ENCODE results near the gene EXOC8. TPM values are rescaled to one million over a fixed set of nuclear protein-coding genes. Genes with fewer than 3 reads are reported as not detected.

Gene EXOC8
- total and polyA plus RNA-seq, 2 donors (not counting 1 experiment from before 2014, with no cell fraction given) = 10.0 to 32.6 TPM

GRCh38 chr1:231364192-231364591, 26.5 kb upstream of the EXOC8 start:
- H3K4me1 Mint-ChIP-seq = no peaks in the 10 kb centered on the region
- ChIA-PET POLR2A (no interaction called here), CTCF (interaction anchor here (0.8 kb wide), 1 partner anchor 237 kb away, joined by 4 read pairs; no protein-coding TSS in a partner anchor)
- no peak overlapping the region for H3K4me3 Mint-ChIP-seq
- Histone ChIP-seq H3K9ac (ENCODE audit: low read length) (no peak overlapping the region), H3K4me3 (ENCODE audit: control extremely low read depth in 1 of 5, extremely low read depth in 1 of 5, insufficient read depth in 1 of 5, low read depth in 2 of 5, low read length in 4 of 5) (no peak overlapping the region), H3K79me2 (ENCODE audit: control insufficient read depth, insufficient read depth, low read length) (no peaks in the 10 kb centered on the region), H4K20me1 (ENCODE audit: control insufficient read depth, insufficient read depth, low read length, poor library complexity, severe bottlenecking) (no peaks in the 10 kb centered on the region), H3K9me3 (ENCODE audit: control extremely low read depth in 1 of 3, control insufficient read depth in 2 of 3, insufficient read depth in 1 of 3, low read length in 2 of 3) (no peaks in the 10 kb centered on the region), H3K27me3 (replicated peaks in 1 of 4; ENCODE audit: control extremely low read depth in 1 of 4, control insufficient read depth in 3 of 4, insufficient read depth in 4 of 4, low read length in 3 of 4) (no peaks in the 10 kb centered on the region), H3K36me3 (replicated peaks in 1 of 2; ENCODE audit: control extremely low read depth in 1 of 2, control insufficient read depth in 1 of 2, extremely low read depth in 1 of 2, insufficient read depth in 2 of 2, low read length in 1 of 2) (peaks cover 0 to 17% of the 10 kb centered on the region in 2 experiments), H3K4me1 (ENCODE audit: control insufficient read depth in 2 of 2, insufficient read depth in 2 of 2, low read length in 2 of 2) (no peaks in the 10 kb centered on the region), H3K27ac (ENCODE audit: low read length in 2 of 2) (no peak overlapping the region), H3K4me2 (replicated peaks; ENCODE audit: low read depth, low read length, poor library complexity, severe bottlenecking) (no peak overlapping the region), H2AFZ (ENCODE audit: insufficient read depth, low read depth, low read length, poor library complexity, severe bottlenecking) (no peak overlapping the region)
- WGBS (ENCODE audit: insufficient coverage) = no CpG with 5 or more reads among the region's 5 CpGs
- no peaks in the 10 kb centered on the region for H3K27me3 Mint-ChIP-seq
- no peak for TF ChIP-seq EZH2 (IDR thresholded peaks at IDR 0.05; ENCODE audit: borderline replicate concordance, insufficient read depth, low read depth, low read length, poor library complexity, severe bottlenecking)
- TF ChIP-seq, protein P1, sequence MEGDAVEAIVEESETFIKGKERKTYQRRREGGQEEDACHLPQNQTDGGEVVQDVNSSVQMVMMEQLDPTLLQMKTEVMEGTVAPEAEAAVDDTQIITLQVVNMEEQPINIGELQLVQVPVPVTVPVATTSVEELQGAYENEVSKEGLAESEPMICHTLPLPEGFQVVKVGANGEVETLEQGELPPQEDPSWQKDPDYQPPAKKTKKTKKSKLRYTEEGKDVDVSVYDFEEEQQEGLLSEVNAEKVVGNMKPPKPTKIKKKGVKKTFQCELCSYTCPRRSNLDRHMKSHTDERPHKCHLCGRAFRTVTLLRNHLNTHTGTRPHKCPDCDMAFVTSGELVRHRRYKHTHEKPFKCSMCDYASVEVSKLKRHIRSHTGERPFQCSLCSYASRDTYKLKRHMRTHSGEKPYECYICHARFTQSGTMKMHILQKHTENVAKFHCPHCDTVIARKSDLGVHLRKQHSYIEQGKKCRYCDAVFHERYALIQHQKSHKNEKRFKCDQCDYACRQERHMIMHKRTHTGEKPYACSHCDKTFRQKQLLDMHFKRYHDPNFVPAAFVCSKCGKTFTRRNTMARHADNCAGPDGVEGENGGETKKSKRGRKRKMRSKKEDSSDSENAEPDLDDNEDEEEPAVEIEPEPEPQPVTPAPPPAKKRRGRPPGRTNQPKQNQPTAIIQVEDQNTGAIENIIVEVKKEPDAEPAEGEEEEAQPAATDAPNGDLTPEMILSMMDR (IDR thresholded peaks at IDR 0.05) = no peak
- intact Hi-C loops (cut with micrococcal nuclease) = no loop called here
- ATAC-seq (ENCODE audit: low read depth) (no peak), DNase-seq (no peak)
- no peak overlapping the region for H3K27ac Mint-ChIP-seq
- H3K9me3 Mint-ChIP-seq (ENCODE audit: insufficient read depth) = no peaks in the 10 kb centered on the region

DNA sequence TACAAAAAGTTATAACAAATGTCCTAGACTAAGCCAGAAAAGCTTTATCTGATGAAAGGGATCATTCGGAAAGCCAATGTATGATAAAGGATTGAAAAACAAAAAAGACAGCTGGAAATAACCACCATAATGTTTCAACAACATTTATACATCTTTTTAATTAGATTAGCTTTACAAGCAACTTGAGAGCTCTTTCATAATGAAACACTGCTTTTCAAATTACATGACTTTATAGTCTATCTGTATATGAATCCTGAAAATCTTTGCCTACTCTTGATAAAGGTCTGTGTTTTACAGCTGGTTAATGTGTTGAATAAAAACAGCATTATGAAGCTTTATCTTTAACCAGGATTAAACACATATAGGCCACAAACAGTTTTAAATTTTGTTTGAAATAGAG, 26.0 kb upstream of the EXOC8 start:
- WGBS (ENCODE audit: insufficient coverage) = no CpG with 5 or more reads among the region's 1 CpG
- POLR2A ChIA-PET = no interaction called here
- Mint-ChIP-seq H3K4me1 (no peaks in the 10 kb centered on the region), H3K27me3 (no peaks in the 10 kb centered on the region), H3K9me3 (ENCODE audit: insufficient read depth) (no peaks in the 10 kb centered on the region), H3K4me3 (no peak overlapping the region), H3K27ac (no peak overlapping the region)
- ATAC-seq (ENCODE audit: low read depth) (no peak), DNase-seq (no peak)
- Histone ChIP-seq H3K9ac (ENCODE audit: low read length) (no peak overlapping the region), H3K9me3 (ENCODE audit: control extremely low read depth in 1 of 3, control insufficient read depth in 2 of 3, insufficient read depth in 1 of 3, low read length in 2 of 3) (no peaks in the 10 kb centered on the region), H3K4me3 (ENCODE audit: control extremely low read depth in 1 of 5, extremely low read depth in 1 of 5, insufficient read depth in 1 of 5, low read depth in 2 of 5, low read length in 4 of 5) (no peak overlapping the region), H3K27me3 (replicated peaks in 1 of 4; ENCODE audit: control extremely low read depth in 1 of 4, control insufficient read depth in 3 of 4, insufficient read depth in 4 of 4, low read length in 3 of 4) (no peaks in the 10 kb centered on the region), H2AFZ (ENCODE audit: insufficient read depth, low read depth, low read length, poor library complexity, severe bottlenecking) (no peak overlapping the region), H4K20me1 (ENCODE audit: control insufficient read depth, insufficient read depth, low read length, poor library complexity, severe bottlenecking) (no peaks in the 10 kb centered on the region), H3K4me1 (ENCODE audit: control insufficient read depth in 2 of 2, insufficient read depth in 2 of 2, low read length in 2 of 2) (no peaks in the 10 kb centered on the region), H3K27ac (ENCODE audit: low read length in 2 of 2) (no peak overlapping the region), H3K79me2 (ENCODE audit: control insufficient read depth, insufficient read depth, low read length) (no peaks in the 10 kb centered on the region), H3K4me2 (replicated peaks; ENCODE audit: low read depth, low read length, poor library complexity, severe bottlenecking) (no peak overlapping the region), H3K36me3 (replicated peaks in 1 of 2; ENCODE audit: control extremely low read depth in 1 of 2, control insufficient read depth in 1 of 2, extremely low read depth in 1 of 2, insufficient read depth in 2 of 2, low read length in 1 of 2) (peaks cover 0 to 11% of the 10 kb centered on the region in 2 experiments)
- TF ChIP-seq, protein P1 (IDR thresholded peaks at IDR 0.05) = no peak
- TF ChIP-seq EZH2 (IDR thresholded peaks at IDR 0.05; ENCODE audit: borderline replicate concordance, insufficient read depth, low read depth, low read length, poor library complexity, severe bottlenecking) = no peak
- CTCF ChIA-PET = interaction anchor here (0.8 to 3.5 kb wide), 4 partner anchors 57 to 242 kb away, joined by 3 to 14 read pairs (median 4); no protein-coding TSS in a partner anchor
- intact Hi-C loops (cut with micrococcal nuclease) = no loop called here

Data from B cell (primary cell).